GM18873 (cell line): ENCODE data around the gene ZNF83.
"Not testable (repeated sequence)": the region's sequence is repeated elsewhere in the genome, so short reads cannot be mapped to it uniquely, and the experiment has no call there.

Source experiments
- ATAC-seq: cut with Tn5 transposase; IDR thresholded peaks from one replicate; pipeline ENCODE4 v1.9.1; 2021; ENCODE audit warnings: mild to moderate bottlenecking, moderate library complexity, moderate number of reproducible peaks; ENCODE audit not compliant: unreplicated experiment, low FRiP score

The ZNF83 gene

DNA sequence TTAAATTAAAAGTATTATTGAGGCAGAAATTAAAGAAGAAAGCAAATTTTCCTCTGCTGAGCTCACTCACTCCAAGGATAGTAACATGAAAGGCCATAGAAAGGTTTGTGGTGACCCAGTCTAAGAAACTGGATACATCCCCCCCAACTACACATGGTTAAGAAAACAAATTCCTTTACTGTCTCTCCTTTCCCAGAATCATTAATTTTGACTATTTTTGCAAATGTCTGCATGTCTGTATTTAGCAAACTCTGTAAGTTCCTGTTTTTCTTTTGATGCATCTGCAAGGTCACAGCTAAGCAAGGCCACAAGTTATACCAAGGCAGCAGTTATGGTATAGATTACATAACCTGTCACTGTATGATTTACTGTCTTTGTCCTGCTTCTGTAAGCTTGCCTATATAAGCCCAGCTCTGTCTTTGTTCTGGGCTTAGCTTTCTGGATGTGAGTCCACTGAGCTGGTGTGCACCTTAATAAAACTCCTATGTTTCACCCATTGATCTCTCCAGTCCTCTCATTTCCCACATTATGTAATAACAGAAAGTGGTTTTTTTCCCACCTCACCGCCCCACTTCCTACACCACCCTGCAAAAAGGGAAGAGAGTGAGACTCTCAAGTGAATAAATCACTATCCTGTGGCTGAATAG lies 8.5 kb upstream of the ZNF83 start:
- ATAC-seq: no peak

DNA sequence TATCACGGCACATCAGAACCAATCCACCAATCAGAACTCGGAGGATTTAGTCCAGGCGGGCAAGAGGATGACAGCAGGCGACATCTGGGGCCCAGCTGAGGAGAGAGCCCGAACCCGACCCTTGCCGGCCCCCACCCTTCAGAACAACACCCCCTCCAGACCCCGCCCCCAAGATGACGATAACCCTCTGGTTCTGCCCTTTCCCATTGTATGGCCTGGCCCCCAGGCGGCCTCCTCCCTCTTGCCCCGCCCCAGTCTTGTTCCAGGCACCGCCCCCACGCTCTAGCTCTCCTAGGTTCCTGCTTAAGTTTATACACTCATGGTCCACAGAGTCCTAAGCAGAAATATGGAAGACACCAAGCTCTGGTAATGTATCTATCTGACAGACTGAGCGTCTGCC lies 2.8 kb upstream of the ZNF83 start:
- no peak for ATAC-seq

DNA sequence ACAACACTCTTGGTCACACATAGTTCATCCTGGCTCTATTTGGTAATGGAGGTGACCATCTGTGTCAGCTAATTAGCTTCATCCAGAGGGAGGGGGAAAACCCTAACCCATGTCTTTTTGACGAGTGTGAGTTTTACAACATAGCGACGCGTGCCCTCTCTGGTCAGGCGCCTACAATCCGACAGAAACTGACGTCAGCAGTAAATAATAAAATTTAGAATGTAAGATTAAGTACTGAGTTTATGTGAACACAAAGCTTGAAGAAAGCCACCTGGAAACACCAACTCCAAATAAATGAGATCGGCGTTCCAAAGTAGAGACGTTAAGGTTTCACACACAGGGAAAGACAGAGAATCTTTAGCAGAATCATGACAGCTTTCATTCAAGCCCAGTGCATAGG lies 1.8 kb upstream of the ZNF83 start:
- no peak for ATAC-seq

DNA sequence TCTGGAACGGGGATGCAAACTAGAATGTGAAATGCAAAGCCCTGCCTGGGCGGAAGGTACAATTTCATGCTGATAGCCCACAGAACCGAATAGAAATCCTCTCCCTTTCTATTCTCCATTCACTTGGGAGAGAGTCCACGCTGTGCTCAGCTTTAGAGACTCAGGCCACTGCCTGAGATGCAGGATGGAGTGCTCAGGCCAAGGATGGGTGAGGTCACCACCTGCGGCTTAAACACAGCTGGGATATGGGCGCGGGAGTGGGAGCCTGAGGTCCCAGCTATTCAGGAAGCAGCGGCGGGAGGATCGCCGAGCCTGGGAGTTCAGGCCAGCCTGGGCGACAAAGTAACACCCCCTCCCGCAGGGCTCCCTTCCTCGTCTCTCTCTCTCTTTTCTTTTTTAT lies 446 bp upstream of the ZNF83 start:
- no peak for ATAC-seq

DNA sequence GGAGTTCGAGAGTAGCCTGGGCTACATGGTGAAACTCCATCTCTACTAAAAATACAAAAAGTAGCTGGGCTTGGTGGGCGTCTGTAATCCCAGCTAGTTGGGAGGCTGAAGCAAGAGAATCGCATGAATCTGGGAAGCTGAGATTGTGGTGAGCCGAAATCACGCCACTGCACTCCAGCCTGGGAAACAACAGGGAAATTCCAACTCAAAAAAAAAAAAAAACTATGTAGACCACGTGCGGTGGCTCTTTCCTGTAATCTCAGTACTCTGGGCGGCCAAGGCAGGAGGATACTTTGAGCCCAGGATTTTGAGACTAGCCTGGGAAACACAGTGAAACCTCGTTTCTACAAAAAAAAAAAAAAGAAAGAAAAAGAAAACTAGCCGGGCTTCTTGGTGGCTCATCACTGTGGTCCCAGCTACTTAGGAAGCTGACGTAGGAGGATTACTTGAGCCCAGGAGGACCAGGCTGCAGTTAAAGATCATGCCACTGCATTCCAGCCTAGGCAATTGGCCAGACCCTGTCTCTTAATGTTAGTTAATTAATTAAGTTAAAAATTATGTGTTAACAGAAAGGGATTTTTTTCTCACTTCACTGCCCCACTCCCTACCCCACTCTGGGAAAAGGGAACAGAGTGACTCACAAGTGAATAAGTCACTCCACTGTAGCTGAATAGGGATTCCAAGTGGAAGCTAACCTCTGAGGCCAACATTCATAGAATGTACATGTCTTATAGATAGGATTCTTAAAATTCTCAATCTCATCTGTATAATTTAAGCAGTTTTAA lies 2.2 kb downstream of the ZNF83 start:
- no peak for ATAC-seq

DNA sequence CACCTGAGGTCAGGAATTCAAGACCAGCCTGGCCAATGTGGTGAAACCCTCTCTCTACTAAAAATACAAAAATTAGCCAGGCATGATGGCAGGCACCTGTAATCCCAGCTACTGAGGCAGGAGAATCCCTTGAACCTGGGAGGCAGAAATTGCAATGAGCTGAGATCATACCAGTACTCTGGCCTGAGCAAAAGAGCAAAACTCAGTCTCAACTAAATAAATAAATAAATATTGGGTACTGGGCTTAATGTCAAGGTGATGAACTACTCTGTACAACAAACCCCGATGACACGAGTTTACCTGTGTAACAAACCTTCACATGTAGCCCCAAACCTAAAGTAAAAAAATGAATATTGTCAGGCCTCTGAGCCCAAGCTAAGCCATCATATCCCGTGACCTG lies 10.7 kb downstream of the ZNF83 start:
- ATAC-seq: not testable (repeated sequence)

DNA sequence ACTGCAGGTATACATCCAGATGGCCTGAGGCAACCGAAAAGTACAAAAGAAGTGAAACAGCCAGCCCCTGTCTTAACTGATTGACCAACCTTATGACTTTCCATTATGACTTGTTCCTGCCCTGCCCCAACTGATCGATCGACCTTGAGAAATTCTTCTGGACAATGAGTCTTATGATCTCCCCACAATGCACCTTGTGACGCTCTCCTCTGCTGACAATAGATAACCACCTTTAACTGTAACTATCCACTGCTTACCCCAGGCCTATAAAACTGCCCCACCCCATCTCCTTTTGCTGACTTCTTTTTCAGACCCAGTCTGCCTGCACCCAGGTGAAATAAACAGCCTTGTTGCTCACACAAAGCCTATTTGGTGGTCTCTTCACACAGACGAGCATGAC lies 11.2 kb downstream of the ZNF83 start:
- ATAC-seq: no peak

DNA sequence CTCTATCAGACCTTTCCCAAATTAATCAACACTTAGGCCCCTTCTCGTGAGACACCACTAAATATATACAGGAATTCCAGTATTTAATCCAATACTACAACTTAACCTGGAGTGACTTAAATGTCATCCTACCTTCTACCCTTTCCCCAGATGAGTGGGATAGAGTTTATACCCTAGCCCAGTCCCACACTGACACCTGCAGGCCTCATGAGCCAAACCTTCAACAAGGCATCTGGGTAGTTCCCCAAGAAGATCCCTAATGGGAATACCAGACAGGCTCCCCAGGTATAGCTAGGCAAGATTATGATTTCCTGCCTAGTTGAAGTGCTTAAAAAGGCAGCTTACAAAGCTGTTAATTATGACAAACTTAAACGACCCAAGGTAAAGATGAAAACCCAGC lies 15.9 kb downstream of the ZNF83 start:
- no peak for ATAC-seq

DNA sequence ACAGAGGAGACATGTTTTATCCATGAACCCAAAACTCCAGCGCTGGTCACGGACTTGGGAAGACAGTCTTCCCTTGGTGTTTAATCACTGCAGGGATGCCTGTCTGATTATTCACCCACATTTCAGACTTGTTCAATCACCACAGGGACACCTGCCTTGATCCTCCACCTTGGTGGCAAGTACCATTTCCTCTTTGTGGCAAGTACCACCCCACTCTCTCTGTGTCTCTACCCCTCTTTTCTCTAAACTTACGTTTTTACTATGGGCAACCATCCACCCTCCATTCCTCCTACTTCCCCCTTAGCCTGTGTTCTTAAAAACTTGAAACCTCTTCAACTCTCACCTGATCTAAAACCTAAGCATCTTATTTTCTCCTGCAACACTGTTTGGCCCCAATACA lies 16.8 kb downstream of the ZNF83 start:
- ATAC-seq: no peak

DNA sequence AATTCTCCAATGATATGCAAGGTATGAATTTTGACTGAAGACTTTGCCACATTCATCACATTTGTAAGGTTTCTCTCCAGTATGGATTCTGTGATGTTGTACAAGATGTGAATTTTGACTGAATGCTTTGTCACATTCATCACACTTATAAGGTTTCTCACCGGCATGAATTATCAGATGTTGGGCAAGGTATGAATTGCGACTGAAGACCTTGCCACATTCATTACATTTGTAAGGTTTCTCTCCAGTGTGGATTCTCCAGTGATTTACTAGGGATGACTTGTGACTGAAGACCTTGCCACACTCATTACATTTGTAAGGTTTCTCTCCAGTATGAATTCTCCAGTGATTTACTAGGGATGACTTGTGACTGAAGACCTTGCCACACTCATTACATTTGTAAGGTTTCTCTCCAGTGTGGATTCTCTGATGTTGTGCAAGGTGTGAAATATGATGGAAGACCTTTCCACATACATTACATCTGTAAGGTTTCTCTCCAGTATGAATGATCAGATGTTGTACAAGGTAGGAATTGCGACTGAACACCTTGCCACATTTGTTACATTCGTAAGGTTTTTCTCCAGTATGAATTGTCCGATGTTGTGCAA lies 24.8 kb downstream of the ZNF83 start:
- no peak for ATAC-seq

DNA sequence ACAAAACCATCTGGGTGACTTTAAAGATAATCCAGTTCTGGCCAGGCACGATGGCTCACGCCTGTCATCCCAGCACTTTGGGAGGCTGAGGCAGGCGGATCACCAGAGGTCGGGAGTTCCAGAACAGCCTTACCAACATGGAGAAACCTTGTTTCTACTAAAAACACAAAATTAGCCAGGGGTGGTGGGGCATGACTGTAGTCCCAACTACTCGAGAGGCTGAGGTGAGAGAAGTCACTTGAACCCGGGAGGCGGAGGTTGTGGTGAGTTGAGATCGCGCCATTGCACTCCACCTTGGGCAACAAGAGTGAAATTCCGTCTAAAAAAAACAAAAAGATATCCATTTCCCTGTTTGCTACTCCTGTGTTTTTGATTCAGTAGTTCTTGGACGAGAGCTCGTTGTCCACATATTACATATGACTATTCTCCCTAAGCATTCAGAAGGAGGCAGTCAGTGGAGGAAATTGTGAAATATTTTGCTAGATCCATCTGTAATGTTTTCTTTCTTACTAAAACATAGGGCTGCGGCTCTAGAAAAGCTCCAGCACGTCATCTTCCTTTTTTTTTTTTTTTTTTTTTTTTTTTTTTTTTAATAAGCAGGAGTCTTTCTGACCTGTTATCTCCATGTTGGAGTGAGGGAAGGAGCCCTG lies 34.5 kb downstream of the ZNF83 start:
- ATAC-seq: no peak

DNA sequence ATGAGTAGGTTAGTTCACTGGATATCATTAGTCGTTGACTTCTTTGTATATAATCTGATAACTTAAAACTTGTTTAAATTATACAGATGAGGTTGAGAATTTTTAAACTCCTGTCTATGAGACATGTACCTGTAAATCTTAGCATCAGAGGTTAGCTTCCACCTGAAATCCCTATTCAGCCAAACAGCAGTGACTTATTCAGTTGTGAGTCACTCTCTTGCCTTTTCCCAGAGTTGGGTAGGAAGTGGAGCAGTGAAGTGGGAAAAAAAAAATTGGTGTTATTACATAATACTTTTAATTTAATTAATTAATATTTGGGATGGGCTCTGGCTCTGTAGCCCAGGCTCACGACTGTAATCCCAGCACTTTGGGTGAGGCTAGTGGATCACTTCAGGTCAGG lies 35.2 kb downstream of the ZNF83 start:
- ATAC-seq: no peak

DNA sequence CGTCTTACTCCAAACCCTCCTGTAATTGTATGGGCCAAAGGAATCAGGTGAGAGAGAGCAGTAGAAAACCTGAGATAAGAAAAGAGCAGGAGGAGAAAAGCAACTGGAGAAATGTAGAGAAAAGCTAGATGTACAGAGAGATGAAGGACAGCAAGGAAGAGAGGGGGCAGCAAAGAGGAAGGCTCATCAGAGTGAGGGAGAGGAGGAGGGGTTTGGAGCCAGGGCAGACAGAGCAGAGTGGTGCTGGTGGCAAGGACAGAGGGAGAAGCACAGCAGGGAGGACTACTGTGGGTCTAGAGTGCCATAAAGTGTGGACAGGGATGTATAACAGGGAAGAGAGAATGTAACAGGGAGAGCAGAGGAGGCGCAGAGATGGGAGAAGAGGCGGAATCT lies 36.2 kb downstream of the ZNF83 start:
- not testable (repeated sequence) for ATAC-seq

DNA sequence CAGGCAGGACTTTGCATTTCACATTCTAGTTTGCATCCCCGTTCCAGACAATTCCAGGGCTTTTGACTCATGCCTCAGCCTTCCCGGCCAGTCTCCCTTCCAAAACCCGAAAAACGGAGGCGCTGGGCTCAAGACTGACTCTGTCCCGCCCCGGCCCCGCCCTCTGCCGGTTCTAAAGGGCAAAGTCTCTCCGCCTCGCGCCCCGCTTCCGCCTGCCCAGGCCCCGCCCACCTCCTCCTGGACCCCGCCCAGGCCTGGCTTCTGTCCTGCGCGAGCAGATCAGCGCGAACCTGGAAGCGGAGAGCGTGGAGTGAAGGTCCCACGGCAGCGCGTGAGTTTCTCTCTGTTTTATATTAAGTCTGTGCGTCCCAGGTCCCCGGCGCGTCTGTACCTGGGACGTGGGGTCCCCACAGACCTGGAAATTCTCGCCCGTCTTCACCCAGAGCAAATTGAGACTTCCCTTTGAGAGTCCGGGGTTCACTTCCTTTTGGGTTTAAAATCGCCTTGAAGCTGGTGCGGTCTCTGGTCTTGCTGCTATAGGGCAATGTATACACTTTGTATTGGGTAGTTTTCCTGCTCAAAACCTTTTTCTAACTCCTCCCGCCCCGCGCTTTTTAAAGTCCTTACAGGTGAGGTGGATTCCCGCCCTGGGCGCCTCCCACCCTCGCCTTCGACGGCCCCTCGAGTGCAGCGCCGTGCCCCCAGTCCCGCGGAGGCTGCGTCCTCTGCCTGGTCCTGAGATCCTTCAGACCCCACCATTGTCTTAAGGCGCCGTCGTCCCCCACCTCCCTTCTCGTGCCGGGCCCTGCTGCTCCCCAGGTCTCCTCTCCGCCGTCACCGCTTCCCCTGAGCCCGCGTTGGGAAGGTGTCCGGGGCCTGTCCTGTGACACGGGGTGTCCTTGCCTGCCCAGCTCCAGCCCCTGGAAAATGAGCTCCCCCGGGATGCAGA lies 36.9 kb downstream of the ZNF83 start:
- ATAC-seq: peak; percentile 63

DNA sequence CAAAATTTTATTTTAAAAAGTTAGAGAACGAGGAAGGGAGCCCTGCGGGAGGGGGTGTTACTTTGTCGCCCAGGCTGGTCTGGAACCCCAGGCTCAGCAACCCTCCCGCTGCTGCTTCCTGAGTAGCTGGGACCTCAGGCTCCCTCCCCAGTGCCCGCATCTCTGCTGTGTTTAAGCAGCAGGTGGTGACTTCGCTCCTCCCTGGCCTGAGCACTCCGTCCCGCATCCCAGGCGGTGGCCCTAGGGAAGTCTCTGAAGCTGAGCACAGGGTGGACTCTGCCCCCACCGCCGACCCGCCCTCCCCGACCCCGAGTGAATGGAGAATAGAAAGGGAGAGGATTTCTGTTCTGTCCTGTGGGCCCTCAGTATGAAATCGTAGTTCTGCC lies 37.5 kb downstream of the ZNF83 start:
- no peak for ATAC-seq

DNA sequence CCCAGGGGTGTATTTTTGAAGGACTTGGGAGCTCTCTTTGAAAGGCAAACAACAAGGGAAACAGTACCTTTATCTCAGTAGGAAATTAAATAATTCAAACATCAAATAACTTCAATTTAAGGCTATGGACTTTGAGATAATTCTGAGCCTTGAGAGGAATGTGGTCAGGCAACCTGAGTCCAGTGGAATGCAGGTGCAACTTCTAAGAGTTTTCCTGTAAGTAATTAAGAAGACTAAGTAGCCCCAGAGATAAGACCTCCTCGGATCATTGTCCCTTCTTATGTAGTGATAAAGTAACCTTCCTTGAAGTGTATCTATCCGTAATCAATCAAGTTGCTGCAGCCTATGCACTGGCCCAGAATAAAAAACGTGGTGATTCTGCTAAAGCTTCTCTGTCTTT lies 38.9 kb downstream of the ZNF83 start:
- no peak for ATAC-seq

DNA sequence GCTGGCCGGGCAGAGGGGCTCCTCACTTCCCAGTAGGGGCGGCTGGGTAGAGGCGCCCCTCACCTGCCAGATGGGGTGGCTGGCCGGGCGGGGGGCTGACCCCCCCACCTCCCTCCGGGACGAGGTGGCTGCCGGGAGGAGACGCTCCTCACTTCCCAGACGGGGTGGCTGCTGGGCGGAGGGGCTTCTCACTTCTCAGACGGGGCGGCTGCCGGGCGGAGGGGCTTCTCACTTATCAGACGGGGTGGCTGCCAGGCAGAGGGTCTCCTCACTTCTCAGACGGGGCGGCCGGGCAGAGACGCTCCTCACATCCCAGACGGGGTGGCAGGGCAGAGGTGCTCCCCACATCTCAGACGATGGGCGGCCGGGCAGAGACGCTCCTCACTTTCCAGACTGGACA lies 44.7 kb downstream of the ZNF83 start:
- not testable (repeated sequence) for ATAC-seq

DNA sequence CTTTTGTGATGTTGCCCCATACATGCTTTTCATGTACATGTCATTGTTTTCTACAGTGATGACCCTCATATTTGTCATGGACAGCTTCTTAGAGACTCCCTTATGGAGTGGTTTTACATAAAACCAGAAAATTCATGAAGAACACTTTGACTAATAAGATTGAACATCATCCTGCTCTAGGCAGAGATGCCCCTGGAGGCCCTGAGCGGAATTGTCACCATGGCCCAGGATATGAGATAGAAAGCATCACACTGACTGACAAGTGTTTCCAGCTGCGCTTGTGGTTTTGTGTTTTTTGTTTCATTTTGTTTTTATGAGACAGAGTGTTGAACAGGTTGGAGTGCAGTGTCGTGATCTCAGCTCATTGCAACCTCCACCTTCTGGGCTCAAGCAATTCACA lies 45.9 kb downstream of the ZNF83 start:
- ATAC-seq: no peak

DNA sequence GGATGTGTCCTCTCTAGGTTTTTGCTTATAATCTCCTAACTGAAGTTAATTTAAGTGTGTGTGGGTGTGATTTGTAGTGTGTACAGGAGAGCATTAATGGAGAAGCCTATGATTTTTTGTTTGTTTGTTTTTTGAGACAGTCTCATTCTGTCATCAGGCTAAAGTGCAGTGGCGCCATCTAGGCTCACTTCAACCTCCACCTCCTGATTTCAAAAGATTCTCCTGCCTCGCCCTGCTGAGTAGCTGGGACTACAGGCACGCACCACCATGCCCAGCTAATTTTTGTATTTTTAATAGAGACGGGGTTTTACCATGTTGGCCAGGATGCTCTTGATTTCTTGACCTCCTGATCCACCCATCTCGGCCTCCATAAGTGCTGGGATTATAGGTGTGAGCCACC lies 47.4 kb downstream of the ZNF83 start:
- ATAC-seq: no peak

DNA sequence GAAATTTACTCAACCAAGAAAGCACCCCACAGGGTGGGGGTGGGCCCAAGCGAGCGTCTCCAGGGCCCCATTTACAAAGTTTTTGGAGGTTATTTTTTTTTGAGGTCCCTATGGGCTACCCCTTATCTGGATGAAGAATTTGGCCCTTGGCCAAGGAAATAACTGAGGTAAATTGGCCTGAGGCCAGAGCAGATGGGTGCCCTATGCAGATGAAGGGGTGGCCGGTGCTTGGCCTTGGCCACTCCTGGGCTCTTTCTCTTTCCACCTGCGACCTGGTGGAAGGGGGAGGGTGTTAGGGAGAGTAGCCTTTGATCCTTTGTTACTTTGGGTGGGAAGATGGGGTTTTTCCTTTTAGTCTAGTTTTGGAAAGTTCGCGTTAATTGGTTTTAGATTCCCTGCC lies 52.6 kb downstream of the ZNF83 start:
- no peak for ATAC-seq
